GM12878 (cell line): ENCODE data around the gene ASIC4. TPM values are rescaled to one million over a fixed set of nuclear protein-coding genes. Genes with fewer than 3 reads are reported as not detected.

Experiments
- ATAC-seq: fragments of 200-7000 bp; cut with Tn5 transposase; 3 replicates; pipeline ENCODE4 v1.9.1; 2020; ENCODE audit warnings: mild to moderate bottlenecking, moderate library complexity
- BruUV-seq: library from RNA; stranded (reverse); fragments of 400-500 nt; replicated peaks from 2 replicates; lab custom pipeline; 2021; lab: Mats Ljungman, UMichigan
- CTCF ChIA-PET: fragments of 300-600 bp; sonication (Branson Sonifier 250); formaldehyde crosslinking; extraction: SDS; loops from one replicate; lab custom pipeline; 2021; ENCODE audit warnings: inconsistent platforms; lab: Yijun Ruan, JAX
- POLR2A ChIA-PET: fragments of 350-600 bp; formaldehyde crosslinking; extraction: SDS; loops from one replicate; lab custom pipeline; 2021; ENCODE audit warnings: inconsistent platforms; lab: Charles Lee
- RAD21 ChIA-PET: fragments of 300-600 bp; sonication (Branson Sonifier 250); formaldehyde crosslinking; loops from one replicate; lab custom pipeline; 2023; ENCODE audit warnings: antibody characterized with exemption; ENCODE audit not compliant: unreplicated experiment; lab: Charles Lee
- SMC1A ChIA-PET: fragments of 300-600 bp; sonication (Branson Sonifier 250); formaldehyde crosslinking; loops from one replicate; lab custom pipeline; 2023; ENCODE audit not compliant: unreplicated experiment, uncharacterized antibody; lab: Charles Lee
- DNase-seq: peaks from one replicate; pipeline ENCODE4 v3.0.0-alpha.2; 2011; ENCODE audit warnings: low read depth, low spot score
- FAIRE-seq: peaks from 3 replicates; lab custom pipeline; 2011; peaks lifted over from hg19 to GRCh38; lab: Jason Lieb, UNC
- H2AFZ ChIP-seq: 2 replicates; pipeline ENCODE4 v1.6.0; 2011; ENCODE audit warnings: low read depth, low read length, control low read depth; ENCODE audit not compliant: control insufficient read depth
- H3K27ac ChIP-seq: 2 replicates; pipeline ENCODE4 v1.5.1; 2011; ENCODE audit warnings: control low read depth; ENCODE audit not compliant: control insufficient read depth, insufficient read depth
- H3K27me3 ChIP-seq, 2 experiments: replicated peaks in 1 of 2; 2 replicates each; pipeline versions ENCODE4 v1.6.0 to v1.6.1; 2011; ENCODE audit warnings: low read length in 1 of 2; ENCODE audit not compliant: control insufficient read depth in 2 of 2, insufficient read depth in 2 of 2
- H3K36me3 ChIP-seq, 2 experiments: 2 replicates each; pipeline ENCODE4 v1.5.1; 2011; ENCODE audit warnings: low read length in 1 of 2; ENCODE audit not compliant: control insufficient read depth in 2 of 2, insufficient read depth in 2 of 2
- H3K4me1 ChIP-seq: 2 replicates; pipeline ENCODE4 v1.6.1; 2011; ENCODE audit warnings: mild to moderate bottlenecking, low read length, moderate library complexity, mixed read lengths; ENCODE audit not compliant: control insufficient read depth, insufficient read depth
- H3K4me2 ChIP-seq: 2 replicates; pipeline ENCODE4 v1.6.0; 2011; ENCODE audit warnings: control low read depth; ENCODE audit not compliant: control insufficient read depth, insufficient read depth
- H3K4me3 ChIP-seq: fragments of 200-600 bp; sonication (generic); 2 replicates; pipeline ENCODE4 v1.5.1; 2016
- H3K79me2 ChIP-seq: 2 replicates; pipeline ENCODE4 v1.6.0; 2011; ENCODE audit warnings: low read length; ENCODE audit not compliant: control insufficient read depth, insufficient read depth
- H3K9ac ChIP-seq: 2 replicates; pipeline ENCODE4 v1.8.0; 2011; ENCODE audit warnings: low read length, control low read depth, mixed read lengths; ENCODE audit not compliant: control insufficient read depth, insufficient read depth
- H3K9me3 ChIP-seq: replicated peaks from 3 replicates; pipeline ENCODE4 v1.5.1; 2011; ENCODE audit warnings: mild to moderate bottlenecking, low read length; ENCODE audit not compliant: control insufficient read depth, insufficient read depth
- H4K20me1 ChIP-seq: 2 replicates; pipeline ENCODE4 v1.6.0; 2011; ENCODE audit not compliant: control insufficient read depth, insufficient read depth
- CHD2 ChIP-seq: IDR thresholded peaks from 2 replicates; pipeline ENCODE4 v1.6.1; 2011; ENCODE audit warnings: low read depth, low read length, improper control_type of control experiment, borderline replicate concordance
- DPF2 ChIP-seq: fragments of 450-650 bp; IDR thresholded peaks from 2 replicates; pipeline ENCODE4 v1.6.1; 2017; ENCODE audit warnings: mild to moderate bottlenecking
- FOS ChIP-seq: IDR thresholded peaks from 3 replicates; pipeline ENCODE4 v1.6.1; 2011; ENCODE audit warnings: borderline replicate concordance; ENCODE audit not compliant: insufficient read length; ENCODE audit errors: extremely low read depth
- HCFC1 ChIP-seq: fragments of 150-350 bp; IDR thresholded peaks from 2 replicates; pipeline ENCODE4 v1.6.1; 2014; ENCODE audit warnings: low read length
- HDAC2 ChIP-seq: fragments of 200-600 bp; sonication (generic); IDR thresholded peaks from 2 replicates; pipeline ENCODE4 v1.6.1; 2017
- HDAC6 ChIP-seq: fragments of 200-600 bp; sonication (generic); IDR thresholded peaks from one replicate; pipeline ENCODE4 v1.8.0; 2017; ENCODE audit warnings: antibody characterized with exemption; ENCODE audit not compliant: unreplicated experiment
- NRF1 ChIP-seq: conservative IDR thresholded peaks from 2 replicates; pipeline ENCODE4 v1.6.1; 2011; ENCODE audit warnings: mild to moderate bottlenecking, low read depth, low read length, improper control_type of control experiment
- SRF ChIP-seq, 2 experiments: IDR thresholded peaks; 2 replicates each; pipeline ENCODE4 v1.6.1; 2011; ENCODE audit warnings: low read depth in 2 of 2, low read length in 2 of 2, mild to moderate bottlenecking in 1 of 2, moderate library complexity in 1 of 2
- SUPT20H ChIP-seq: IDR thresholded peaks from 2 replicates; pipeline ENCODE4 v1.6.1; 2011; ENCODE audit warnings: low read depth, mild to moderate bottlenecking, low read length, moderate library complexity, borderline replicate concordance; ENCODE audit not compliant: control insufficient read depth
- YY1 ChIP-seq: IDR thresholded peaks from 2 replicates; pipeline ENCODE4 v1.6.1; 2011; ENCODE audit warnings: low read depth, mild to moderate bottlenecking, low read length
- ZSCAN29 ChIP-seq: fragments of 450-650 bp; IDR thresholded peaks from 2 replicates; pipeline ENCODE4 v1.6.1; 2017; ENCODE audit warnings: mild to moderate bottlenecking, moderate library complexity
- WGBS: methylation state at CpG from one replicate; pipeline ENCODE4 v1.1.6; 2016; ENCODE audit warnings: low lambda C conversion rate; ENCODE audit not compliant: insufficient replicate concordance, insufficient coverage; ENCODE audit errors: missing lambda C conversion rate; 5-methylcytosine and 5-hydroxymethylcytosine counted together
- in situ Hi-C: fragments of 300-500 bp; cut with MboI; formaldehyde crosslinking; loops from 9 replicates; pipeline ENCODE4 v1.14.3; 2018; ENCODE audit warnings: mixed read lengths
- intact Hi-C: fragments of 100-400 bp; cut with micrococcal nuclease; formaldehyde crosslinking; loops from one replicate; pipeline ENCODE4 v1.14.2; 2022; ENCODE audit not compliant: unreplicated experiment
- polyA plus RNA-seq, 11 experiments: library from polyadenylated mRNA; depleted of rRNA in 4 of 11; unstranded in 6 of 11; stranded (reverse) in 5 of 11; fragments of >200 nt; fragmentation: Nextera tagmentation in 4 of 11; fragmentation: Illumina TruSeq in 1 of 11; extraction: Ambion mirVana in 4 of 11; extraction: Trizol in 1 of 11; gene quantifications; 1 replicate in 1 of 11; 2 replicates in 10 of 11; pipeline versions ENCODE4 v1.2.1 to v1.2.3, GENCODE V29; 2011 to 2016; ENCODE audit warnings: inconsistent platforms in 2 of 11, missing spikeins in 2 of 11, low read depth in 1 of 11
- total RNA-seq, 4 experiments: library from RNA; depleted of rRNA in 3 of 4; stranded (reverse); fragments of >200 nt in 3 of 4; fragmentation: Illumina TruSeq in 1 of 4; extraction: Trizol in 1 of 4; gene quantifications; 2 replicates each; pipeline versions ENCODE4 v1.2.1 to v1.2.3, GENCODE V29; 2013 to 2021
- TF ChIP-seq, protein P1 (sequence below): IDR thresholded peaks from 2 replicates; pipeline ENCODE4 v1.6.1; 2011; ENCODE audit warnings: mild to moderate bottlenecking, low read depth, low read length, moderate library complexity; ENCODE audit not compliant: insufficient replicate concordance
- TF ChIP-seq, protein P2 (sequence below): fragments of 450-650 bp; IDR thresholded peaks from 2 replicates; pipeline ENCODE4 v1.6.1; 2018; ENCODE audit warnings: borderline replicate concordance, mild to moderate bottlenecking; ENCODE audit not compliant: partially characterized antibody
- TF ChIP-seq, protein P3 (sequence below): fragments of 450-650 bp; IDR thresholded peaks from 2 replicates; pipeline ENCODE4 v1.6.1; 2017; ENCODE audit warnings: mild to moderate bottlenecking
- TF ChIP-seq, protein P4 (sequence below): fragments of 450-650 bp; IDR thresholded peaks from 2 replicates; pipeline ENCODE4 v1.6.1; 2017; ENCODE audit warnings: low read depth, mild to moderate bottlenecking, moderate library complexity

ASIC4 gene
- total and polyA plus RNA-seq, 10 of the 15 experiments (the other 5 are each of a cell fraction or from before 2014, with no cell fraction given): 0.01 TPM; not detected in 9

DNA sequence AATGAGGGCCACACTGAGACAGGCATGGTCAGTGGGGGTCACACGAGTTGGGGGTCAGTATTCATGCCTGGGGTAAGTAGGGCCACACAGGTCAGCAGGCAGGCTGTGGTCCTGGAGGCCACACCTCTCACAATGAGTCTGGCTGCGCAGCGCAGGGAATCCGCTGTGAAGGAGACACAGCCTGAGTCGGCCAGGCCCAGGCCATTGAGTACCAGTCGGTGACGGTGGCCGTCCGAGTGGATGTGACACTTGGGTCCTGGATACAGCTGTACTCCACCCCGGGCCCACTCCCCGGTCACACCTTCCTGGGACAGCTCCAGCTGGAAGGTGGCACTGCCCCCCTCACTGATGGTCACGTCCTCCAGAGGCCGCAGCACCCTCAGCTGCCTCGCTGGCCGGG, 40.1 kb downstream of the ASIC4 start:
- no peak for FAIRE-seq
- peaks cover 3 to 8% of the 10 kb centered on the region in 2 experiments for H3K27me3 ChIP-seq
- TF ChIP-seq, protein P1, sequence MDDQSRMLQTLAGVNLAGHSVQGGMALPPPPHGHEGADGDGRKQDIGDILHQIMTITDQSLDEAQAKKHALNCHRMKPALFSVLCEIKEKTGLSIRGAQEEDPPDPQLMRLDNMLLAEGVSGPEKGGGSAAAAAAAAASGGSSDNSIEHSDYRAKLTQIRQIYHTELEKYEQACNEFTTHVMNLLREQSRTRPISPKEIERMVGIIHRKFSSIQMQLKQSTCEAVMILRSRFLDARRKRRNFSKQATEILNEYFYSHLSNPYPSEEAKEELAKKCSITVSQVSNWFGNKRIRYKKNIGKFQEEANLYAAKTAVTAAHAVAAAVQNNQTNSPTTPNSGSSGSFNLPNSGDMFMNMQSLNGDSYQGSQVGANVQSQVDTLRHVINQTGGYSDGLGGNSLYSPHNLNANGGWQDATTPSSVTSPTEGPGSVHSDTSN: no peak
- no peak for TF ChIP-seq FOS
- TF ChIP-seq ZSCAN29: no peak
- no peak for TF ChIP-seq YY1
- no peak for TF ChIP-seq CHD2
- TF ChIP-seq, protein P2, sequence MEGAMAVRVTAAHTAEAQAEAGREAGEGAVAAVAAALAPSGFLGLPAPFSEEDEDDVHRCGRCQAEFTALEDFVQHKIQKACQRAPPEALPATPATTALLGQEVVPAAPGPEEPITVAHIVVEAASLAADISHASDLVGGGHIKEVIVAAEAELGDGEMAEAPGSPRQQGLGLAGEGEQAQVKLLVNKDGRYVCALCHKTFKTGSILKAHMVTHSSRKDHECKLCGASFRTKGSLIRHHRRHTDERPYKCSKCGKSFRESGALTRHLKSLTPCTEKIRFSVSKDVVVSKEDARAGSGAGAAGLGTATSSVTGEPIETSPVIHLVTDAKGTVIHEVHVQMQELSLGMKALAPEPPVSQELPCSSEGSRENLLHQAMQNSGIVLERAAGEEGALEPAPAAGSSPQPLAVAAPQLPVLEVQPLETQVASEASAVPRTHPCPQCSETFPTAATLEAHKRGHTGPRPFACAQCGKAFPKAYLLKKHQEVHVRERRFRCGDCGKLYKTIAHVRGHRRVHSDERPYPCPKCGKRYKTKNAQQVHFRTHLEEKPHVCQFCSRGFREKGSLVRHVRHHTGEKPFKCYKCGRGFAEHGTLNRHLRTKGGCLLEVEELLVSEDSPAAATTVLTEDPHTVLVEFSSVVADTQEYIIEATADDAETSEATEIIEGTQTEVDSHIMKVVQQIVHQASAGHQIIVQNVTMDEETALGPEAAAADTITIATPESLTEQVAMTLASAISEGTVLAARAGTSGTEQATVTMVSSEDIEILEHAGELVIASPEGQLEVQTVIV: no peak
- no peak for TF ChIP-seq HCFC1
- TF ChIP-seq, protein P3, sequence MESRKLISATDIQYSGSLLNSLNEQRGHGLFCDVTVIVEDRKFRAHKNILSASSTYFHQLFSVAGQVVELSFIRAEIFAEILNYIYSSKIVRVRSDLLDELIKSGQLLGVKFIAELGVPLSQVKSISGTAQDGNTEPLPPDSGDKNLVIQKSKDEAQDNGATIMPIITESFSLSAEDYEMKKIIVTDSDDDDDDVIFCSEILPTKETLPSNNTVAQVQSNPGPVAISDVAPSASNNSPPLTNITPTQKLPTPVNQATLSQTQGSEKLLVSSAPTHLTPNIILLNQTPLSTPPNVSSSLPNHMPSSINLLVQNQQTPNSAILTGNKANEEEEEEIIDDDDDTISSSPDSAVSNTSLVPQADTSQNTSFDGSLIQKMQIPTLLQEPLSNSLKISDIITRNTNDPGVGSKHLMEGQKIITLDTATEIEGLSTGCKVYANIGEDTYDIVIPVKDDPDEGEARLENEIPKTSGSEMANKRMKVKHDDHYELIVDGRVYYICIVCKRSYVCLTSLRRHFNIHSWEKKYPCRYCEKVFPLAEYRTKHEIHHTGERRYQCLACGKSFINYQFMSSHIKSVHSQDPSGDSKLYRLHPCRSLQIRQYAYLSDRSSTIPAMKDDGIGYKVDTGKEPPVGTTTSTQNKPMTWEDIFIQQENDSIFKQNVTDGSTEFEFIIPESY: no peak
- TF ChIP-seq SRF (IDR thresholded peaks at IDR 0.05; ENCODE audit: low read depth in 2 of 2, low read length in 2 of 2): no peak
- TF ChIP-seq DPF2: no peak
- no peak for TF ChIP-seq HDAC6
- no peak for TF ChIP-seq SUPT20H
- no peak for TF ChIP-seq NRF1
- TF ChIP-seq HDAC2: no peak
- TF ChIP-seq, protein P4, sequence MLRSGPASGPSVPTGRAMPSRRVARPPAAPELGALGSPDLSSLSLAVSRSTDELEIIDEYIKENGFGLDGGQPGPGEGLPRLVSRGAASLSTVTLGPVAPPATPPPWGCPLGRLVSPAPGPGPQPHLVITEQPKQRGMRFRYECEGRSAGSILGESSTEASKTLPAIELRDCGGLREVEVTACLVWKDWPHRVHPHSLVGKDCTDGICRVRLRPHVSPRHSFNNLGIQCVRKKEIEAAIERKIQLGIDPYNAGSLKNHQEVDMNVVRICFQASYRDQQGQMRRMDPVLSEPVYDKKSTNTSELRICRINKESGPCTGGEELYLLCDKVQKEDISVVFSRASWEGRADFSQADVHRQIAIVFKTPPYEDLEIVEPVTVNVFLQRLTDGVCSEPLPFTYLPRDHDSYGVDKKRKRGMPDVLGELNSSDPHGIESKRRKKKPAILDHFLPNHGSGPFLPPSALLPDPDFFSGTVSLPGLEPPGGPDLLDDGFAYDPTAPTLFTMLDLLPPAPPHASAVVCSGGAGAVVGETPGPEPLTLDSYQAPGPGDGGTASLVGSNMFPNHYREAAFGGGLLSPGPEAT: no peak
- TF ChIP-seq, all 136 proteins: peak for 0
- ChIA-PET RAD21 (no interaction called here), SMC1A (no interaction called here), CTCF (no interaction called here), POLR2A (no interaction called here)
- no peaks in the 10 kb centered on the region for H3K79me2 ChIP-seq
- no peak overlapping the region for H3K27ac ChIP-seq
- BruUV-seq: no TSS peak
- H3K9me3 ChIP-seq: no peaks in the 10 kb centered on the region; the same call in 2 of the 3 replicates
- ATAC-seq: no peak
- H3K4me2 ChIP-seq: no peak overlapping the region
- H3K4me3 ChIP-seq: no peak overlapping the region
- H4K20me1 ChIP-seq: no peaks in the 10 kb centered on the region
- no peaks in the 10 kb centered on the region for H3K36me3 ChIP-seq
- in situ Hi-C loops: no loop called here
- no peak overlapping the region for H2AFZ ChIP-seq
- no peak for DNase-seq
- no peak overlapping the region for H3K9ac ChIP-seq
- H3K4me1 ChIP-seq: no peaks in the 10 kb centered on the region; the same call in 1 of the 2 replicates
- 78% methylated on average over 15 of the region's 15 CpGs for WGBS
- intact Hi-C loops: no loop called here
